ENCODE measurements around the gene BICRAL.
"Not testable (repeated sequence)": the region's sequence is repeated elsewhere in the genome, so short reads cannot be mapped to it uniquely, and the experiment has no call there.

Gene BICRAL

GRCh38 chr6:42805297-42805861 lies 23.5 kb downstream of the BICRAL start:
- no peak for FAIRE-seq
- TF ChIP-seq CTCF (IDR thresholded peaks at IDR 0.05; ENCODE audit: insufficient read depth, missing control alignments), result no peak
- DNase-seq (ENCODE audit: insufficient read length, low spot score), result no peak

DNA sequence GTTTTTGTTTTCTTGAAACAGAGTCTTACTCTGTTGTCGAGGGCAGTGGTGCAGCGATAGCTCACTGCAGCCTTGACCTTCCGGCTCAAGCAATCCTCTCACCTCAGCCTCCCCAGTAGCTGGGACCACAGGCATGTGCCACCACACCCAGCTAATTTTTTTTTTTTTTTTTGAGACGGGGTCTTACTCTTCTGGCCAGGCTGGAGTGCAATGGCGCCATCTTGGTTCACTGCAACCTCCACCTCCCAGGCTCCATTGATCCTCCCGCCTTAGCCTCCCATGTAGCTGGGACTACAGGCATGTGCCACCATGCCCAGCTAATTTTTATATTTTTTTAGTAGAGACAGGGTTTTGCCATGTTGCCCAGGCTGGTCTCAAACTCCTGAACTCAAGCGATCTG lies 24.5 kb downstream of the BICRAL start:
- DNase-seq (ENCODE audit: insufficient read length, low spot score); FAIRE-seq: not testable (repeated sequence)

GRCh38 chr6:42808492-42809483 lies 26.9 kb downstream of the BICRAL start:
- DNase-seq (ENCODE audit: insufficient read length, low spot score) (no peak), FAIRE-seq (no peak)
- TF ChIP-seq CTCF (IDR thresholded peaks at IDR 0.05; ENCODE audit: insufficient read depth, missing control alignments), result no peak

DNA sequence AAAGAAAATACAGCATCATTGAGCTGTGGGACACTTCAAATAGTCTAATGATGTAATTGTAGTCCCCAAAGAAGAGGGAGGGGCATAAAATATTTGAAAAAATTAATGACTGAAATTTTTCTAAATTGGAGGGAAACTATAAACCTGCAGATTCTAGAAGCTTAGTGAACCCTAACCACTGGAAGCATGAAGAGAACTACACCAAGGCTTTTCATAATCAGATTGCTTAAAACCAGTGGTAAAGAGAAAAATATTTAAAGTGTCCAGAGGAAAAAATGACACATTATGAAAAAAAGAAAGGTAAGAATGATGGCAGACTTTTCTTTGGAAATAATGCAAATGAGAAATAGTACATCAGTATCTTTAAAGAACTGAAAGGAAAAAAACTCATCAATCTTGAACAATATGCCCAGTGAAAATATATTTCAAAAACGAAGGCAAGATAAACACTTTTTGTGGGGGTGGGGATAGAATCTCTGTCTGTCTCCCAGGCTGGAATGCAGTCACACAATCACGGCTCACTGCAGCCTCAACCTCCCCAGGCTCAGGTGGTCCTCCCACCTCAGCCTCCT lies 31.3 kb downstream of the BICRAL start:
- TF ChIP-seq CTCF (IDR thresholded peaks at IDR 0.05; ENCODE audit: insufficient read depth, missing control alignments), result no peak
- FAIRE-seq (no peak), DNase-seq (ENCODE audit: insufficient read length, low spot score) (no peak)

GRCh38 chr6:42813906-42814444 lies 32.1 kb downstream of the BICRAL start:
- no peak for TF ChIP-seq CTCF (IDR thresholded peaks at IDR 0.05; ENCODE audit: insufficient read depth, missing control alignments)

DNA sequence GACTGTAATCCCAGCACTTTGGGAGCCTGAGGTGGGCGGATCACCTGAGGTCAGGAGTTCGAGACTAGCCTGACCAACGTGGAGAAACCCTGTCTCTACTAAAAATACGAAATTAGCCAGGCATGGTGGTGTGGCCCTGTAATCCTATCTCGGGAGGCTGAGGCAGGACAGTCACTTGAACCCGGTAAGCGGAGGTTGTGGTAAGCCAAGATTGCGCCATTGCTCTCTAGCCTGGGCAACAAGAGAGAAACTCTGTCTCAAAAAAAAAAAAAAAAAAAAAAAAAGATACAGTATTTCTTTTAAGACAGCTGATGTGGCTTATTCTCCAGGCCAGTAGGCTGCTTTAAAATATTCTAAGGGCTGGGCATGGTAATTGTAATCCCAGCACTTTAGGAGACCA lies 33.9 kb downstream of the BICRAL start:
- FAIRE-seq; DNase-seq (ENCODE audit: insufficient read length, low spot score): not testable (repeated sequence)

More at GRCh38 chr6:42813906-42814444, 32.1 kb downstream of the BICRAL start:
- DNase-seq (ENCODE audit: insufficient read length, low spot score) (no peak), FAIRE-seq (no peak)

GRCh38 chr6:42817907-42818306 lies 36.1 kb downstream of the BICRAL start:
- no peak for FAIRE-seq
- no peak for DNase-seq (ENCODE audit: insufficient read length, low spot score)
- no peak for TF ChIP-seq CTCF (IDR thresholded peaks at IDR 0.05; ENCODE audit: insufficient read depth, missing control alignments)

DNA sequence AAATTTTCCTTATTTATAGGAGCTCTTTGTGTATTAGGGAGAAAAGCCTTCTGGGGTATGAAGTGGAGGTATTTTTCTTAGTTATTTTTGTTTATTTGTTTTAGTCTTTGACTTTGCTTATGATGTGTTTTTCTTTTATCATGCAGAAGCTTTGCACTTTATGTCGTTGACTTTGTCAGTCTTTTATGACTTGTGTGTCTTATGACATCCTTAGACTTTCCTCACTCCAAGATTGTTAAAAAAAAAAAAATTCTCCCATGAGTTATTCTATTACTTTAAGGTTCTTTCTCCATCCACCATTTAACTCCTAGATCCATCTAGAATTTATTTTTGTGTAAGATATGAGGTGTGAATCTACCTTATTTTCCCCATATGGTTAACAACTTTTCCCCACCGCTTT lies 36.6 kb downstream of the BICRAL start:
- FAIRE-seq, result no peak

More for the DNA sequence above, 36.6 kb downstream of the BICRAL start:
- no peak for TF ChIP-seq CTCF (IDR thresholded peaks at IDR 0.05; ENCODE audit: insufficient read depth, missing control alignments)
- DNase-seq (ENCODE audit: insufficient read length, low spot score), result no peak

Measured in D721Med (cell line).